HepG2 (cell line): Measurements from ENCODE around the gene ABHD11. TPM values are rescaled to one million over a fixed set of nuclear protein-coding genes. Genes with fewer than 3 reads are reported as not detected.

Experiments
- HNF1B ChIP-seq: sonication (generic); formaldehyde crosslinking; IDR thresholded peaks from 2 replicates; pipeline ENCODE4 v1.5.1; 2020; ENCODE audit warnings: mild to moderate bottlenecking, moderate library complexity, missing genetic modification reagents
- LCORL ChIP-seq, 2 experiments: fragments of 450-650 bp in 1 of 2; sonication (generic) in 1 of 2; formaldehyde crosslinking in 1 of 2; IDR thresholded peaks; 2 replicates each; pipeline versions ENCODE4 v1.5.0 to v1.6.1; 2017 to 2020; ENCODE audit warnings: antibody characterized with exemption in 1 of 2, missing genetic modification reagents in 1 of 2
- LRRFIP1 ChIP-seq: sonication (generic); formaldehyde crosslinking; conservative IDR thresholded peaks from 2 replicates; pipeline ENCODE4 v1.4.0; 2020; ENCODE audit warnings: missing genetic modification reagents
- NONO ChIP-seq, 2 experiments: fragments of 450-650 bp in 1 of 2; sonication (generic) in 1 of 2; formaldehyde crosslinking in 1 of 2; IDR thresholded peaks in 1 of 2; conservative IDR thresholded peaks in 1 of 2; 2 replicates each; pipeline versions ENCODE4 v1.6.1 to v1.8.0; 2017 to 2022; ENCODE audit warnings: mild to moderate bottlenecking in 1 of 2, missing genetic modification reagents in 1 of 2, moderate library complexity in 1 of 2
- RXRB ChIP-seq: IDR thresholded peaks from 2 replicates; pipeline ENCODE4 v1.6.1; 2016; ENCODE audit warnings: borderline replicate concordance, missing genetic modification reagents, missing compliant biosample characterization
- TAF15 ChIP-seq: fragments of 200-400 bp; formaldehyde crosslinking; IDR thresholded peaks from one replicate; pipeline ENCODE4 v1.6.1; 2018; ENCODE audit warnings: mild to moderate bottlenecking, low read depth, low read length; ENCODE audit not compliant: poor library complexity, severe bottlenecking
- TFAP4 ChIP-seq: sonication (generic); IDR thresholded peaks from 2 replicates; pipeline ENCODE4 v1.6.1; 2016; ENCODE audit warnings: low read depth, borderline replicate concordance
- TFDP1 ChIP-seq: IDR thresholded peaks from 2 replicates; pipeline ENCODE4 v1.6.1; 2016; ENCODE audit warnings: missing compliant biosample characterization, missing genetic modification reagents, borderline replicate concordance
- ZBED4 ChIP-seq: sonication (generic); formaldehyde crosslinking; IDR thresholded peaks from 2 replicates; pipeline ENCODE4 v1.4.0; 2020; ENCODE audit warnings: missing genetic modification reagents, borderline replicate concordance
- ZBTB7B ChIP-seq: sonication (generic); formaldehyde crosslinking; IDR thresholded peaks from 2 replicates; pipeline ENCODE4 v1.4.0; 2020; ENCODE audit warnings: missing genetic modification reagents
- ZFP36L2 ChIP-seq: sonication (generic); formaldehyde crosslinking; IDR thresholded peaks from 2 replicates; pipeline ENCODE4 v1.4.0; 2020; ENCODE audit warnings: missing genetic modification reagents
- ZNF326 ChIP-seq: sonication (generic); formaldehyde crosslinking; IDR thresholded peaks from 2 replicates; pipeline ENCODE4 v1.4.0; 2020; ENCODE audit warnings: missing genetic modification reagents, borderline replicate concordance
- ZNF335 ChIP-seq: sonication (generic); formaldehyde crosslinking; IDR thresholded peaks from 2 replicates; pipeline ENCODE4 v1.4.0; 2020; ENCODE audit warnings: missing genetic modification reagents
- ZNF446 ChIP-seq: sonication (generic); formaldehyde crosslinking; IDR thresholded peaks from 2 replicates; pipeline ENCODE4 v1.5.0; 2020; ENCODE audit warnings: mild to moderate bottlenecking, missing genetic modification reagents
- ZNF574 ChIP-seq: sonication (generic); formaldehyde crosslinking; IDR thresholded peaks from 2 replicates; pipeline ENCODE4 v1.4.0; 2020; ENCODE audit warnings: missing genetic modification reagents
- polyA plus RNA-seq, 8 experiments: library from polyadenylated mRNA; depleted of rRNA in 3 of 8; stranded (reverse) in 7 of 8; unstranded in 1 of 8; fragments of >200 nt; fragmentation: Illumina TruSeq in 4 of 8; extraction: Trizol in 4 of 8; gene quantifications; 2 replicates each; pipeline versions ENCODE4 v1.2.1 to v1.2.3, GENCODE V29; 2011 to 2016; ENCODE audit warnings: low read depth in 4 of 8, missing spikeins in 1 of 8, mixed read lengths in 1 of 8; ENCODE audit not compliant: insufficient read depth in 1 of 8
- total RNA-seq, 5 experiments: library from RNA; depleted of rRNA; stranded (reverse); fragments of >200 nt; fragmentation: Illumina TruSeq; extraction: Trizol; gene quantifications; 2 replicates each; pipeline ENCODE4 v1.2.3, GENCODE V29; 2016; ENCODE audit warnings: low read depth in 1 of 5

The ABHD11 gene
- total and polyA plus RNA-seq, 2 of the 13 experiments (the other 11 are each of a cell fraction or from before 2014, with no cell fraction given), result 7.0 to 8.1 TPM

GRCh38 chr7:73738220-73738611 lies 386 bp downstream of the ABHD11 start (continued):
- TF ChIP-seq TAF15, result no peak
- no peak for TF ChIP-seq ZNF335 (CRISPR knock-in tag)
- no peak for TF ChIP-seq TFDP1 (CRISPR knock-in tag)
- TF ChIP-seq ZBTB7B (CRISPR knock-in tag), result no peak; the same call in 1 of the 2 replicates
- TF ChIP-seq HNF1B (CRISPR knock-in tag), result 0 out of 2 replicates have a peak, but pooled peaks have one; percentile 18
- TF ChIP-seq LCORL (IDR thresholded peaks at IDR 0.05), result no peak
- no peak for TF ChIP-seq LCORL (CRISPR knock-in tag; IDR thresholded peaks at IDR 0.05)
- no peak for TF ChIP-seq LRRFIP1
- no peak for TF ChIP-seq ZNF574 (CRISPR knock-in tag)
- TF ChIP-seq NONO (IDR thresholded peaks at IDR 0.05), result no peak
- TF ChIP-seq NONO (CRISPR knock-in tag; conservative IDR thresholded peaks at IDR 0.05), result no peak
- no peak for TF ChIP-seq TFAP4
- TF ChIP-seq ZFP36L2 (CRISPR knock-in tag), result no peak
- no peak for TF ChIP-seq ZBED4 (CRISPR knock-in tag)
- 0 out of 2 replicates have a peak, but pooled peaks have one; percentile 31 for TF ChIP-seq ZNF446 (CRISPR knock-in tag)
- TF ChIP-seq RXRB (CRISPR knock-in tag), result no peak
- no peak for TF ChIP-seq ZNF326
